Activated T-helper 1 cell treated with anti-CD3 and anti-CD28 coated beads, Interleukin-12 subunit alpha, Interleukin-12 subunit beta, Interleukin-2, Interleukin-4 antibody, amounts not matched to agents 30 ng/mL and 10 ng/mL and 1 ng/mL, durations not matched to agents 14 hours and 24 hours and 36 hours (primary cell): ENCODE measurements around the gene HCRT. TPM values are rescaled to one million over a fixed set of nuclear protein-coding genes. Genes with fewer than 3 reads are reported as not detected.

ENCODE experiments used
- DNase-seq: peaks from one replicate; pipeline ENCODE4 v3.0.0; 2021; ENCODE audit warnings: low spot score
- H3K27ac Mint-ChIP-seq: one replicate; pipeline ENCODE4 v1.8.0; 2021; ENCODE audit warnings: mild to moderate bottlenecking, mixed read lengths
- H3K27me3 Mint-ChIP-seq: one replicate; pipeline ENCODE4 v1.8.0; 2022; ENCODE audit warnings: mild to moderate bottlenecking, moderate library complexity, mixed read lengths; ENCODE audit not compliant: insufficient read depth
- H3K36me3 Mint-ChIP-seq: one replicate; pipeline ENCODE4 v1.8.0; 2021; ENCODE audit warnings: low read depth, mixed read lengths
- H3K4me1 Mint-ChIP-seq: one replicate; pipeline ENCODE4 v1.8.0; 2021; ENCODE audit warnings: low read depth, mixed read lengths
- H3K4me3 Mint-ChIP-seq: one replicate; pipeline ENCODE4 v1.8.0; 2021; ENCODE audit warnings: mild to moderate bottlenecking, moderate library complexity, mixed read lengths
- H3K9me3 Mint-ChIP-seq: one replicate; pipeline ENCODE4 v1.8.0; 2021; ENCODE audit warnings: mixed read lengths
- intact Hi-C: fragments of 100-400 bp; cut with micrococcal nuclease; formaldehyde crosslinking; loops from one replicate; pipeline ENCODE4 v1.15.1; 2024
- total RNA-seq: library from RNA; stranded (reverse); gene quantifications from 2 replicates; pipeline ENCODE4 v1.2.3, GENCODE V29; 2022

HCRT gene
- total RNA-seq, 1 donor from 2014 or later: not detected

DNA sequence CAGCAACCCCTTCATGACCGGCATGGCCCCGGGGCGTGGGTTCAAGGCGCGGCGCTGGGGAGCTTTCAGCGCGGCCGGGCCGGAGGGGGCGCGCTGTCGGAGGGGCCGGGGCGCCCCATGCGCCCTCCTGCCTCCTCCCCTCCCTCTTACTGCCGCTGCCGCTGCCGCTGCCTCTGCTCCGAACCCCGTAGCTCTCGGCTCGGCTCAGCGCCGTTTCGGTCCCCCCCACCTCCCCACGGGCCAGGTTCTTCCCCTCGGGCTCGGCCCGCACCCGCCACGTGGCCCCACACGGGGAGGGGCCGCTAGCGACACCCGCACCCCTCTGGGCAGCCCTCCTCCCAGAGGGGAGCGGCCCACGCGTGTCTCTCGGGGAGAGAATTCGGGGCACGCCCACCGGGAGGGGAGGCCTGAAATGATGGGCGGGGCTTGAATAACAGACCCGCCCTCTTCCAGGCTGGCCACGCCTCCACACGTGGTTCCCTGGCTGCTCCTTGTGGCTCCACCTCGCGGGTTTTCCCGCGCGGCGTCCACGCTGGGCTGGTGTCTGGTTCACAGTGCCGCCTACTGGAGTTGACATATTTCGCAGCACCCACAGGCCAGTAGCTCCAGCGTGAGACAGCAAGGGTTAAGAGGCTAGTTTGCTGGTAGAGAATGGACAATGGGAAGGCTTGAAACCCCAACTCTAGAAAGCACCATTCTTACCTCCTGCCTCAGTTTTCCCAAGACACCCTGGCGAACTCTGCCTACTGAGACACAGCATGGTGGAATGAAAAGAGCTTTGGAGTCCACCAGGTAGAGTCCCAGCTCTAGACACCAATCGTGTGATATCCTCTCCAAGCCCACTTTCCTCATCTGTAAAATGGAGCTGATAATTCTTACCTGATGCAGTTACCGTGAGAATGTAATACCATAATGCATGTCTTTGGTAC is 4.1 kb downstream of the HCRT start, which contains the start of gene KCNH4:
Gene KCNH4 (minus strand): TSS at position 221 of the 929 bp plus-strand sequence. CDS start 197 bp downstream, at position 24.
- Mint-ChIP-seq H3K4me3 (peak within 1 kb of the TSS; percentile 74), H3K27ac (peak within 1 kb of the TSS; percentile 58), H3K36me3 (peaks cover 5% of the 10 kb centered on the region), H3K9me3 (no peaks in the 10 kb centered on the region), H3K4me1 (peaks cover 53% of the 10 kb centered on the region), H3K27me3 (peaks cover 15% of the 10 kb centered on the region)
- intact Hi-C loops: loop anchor here (1.0 to 5.0 kb wide), 9 partner anchors 13 to 276 kb away; partner anchors contain the start of genes ATP6V0A1, DNAJC7, GHDC and KAT2A
- DNase-seq: peak; percentile 88

DNA sequence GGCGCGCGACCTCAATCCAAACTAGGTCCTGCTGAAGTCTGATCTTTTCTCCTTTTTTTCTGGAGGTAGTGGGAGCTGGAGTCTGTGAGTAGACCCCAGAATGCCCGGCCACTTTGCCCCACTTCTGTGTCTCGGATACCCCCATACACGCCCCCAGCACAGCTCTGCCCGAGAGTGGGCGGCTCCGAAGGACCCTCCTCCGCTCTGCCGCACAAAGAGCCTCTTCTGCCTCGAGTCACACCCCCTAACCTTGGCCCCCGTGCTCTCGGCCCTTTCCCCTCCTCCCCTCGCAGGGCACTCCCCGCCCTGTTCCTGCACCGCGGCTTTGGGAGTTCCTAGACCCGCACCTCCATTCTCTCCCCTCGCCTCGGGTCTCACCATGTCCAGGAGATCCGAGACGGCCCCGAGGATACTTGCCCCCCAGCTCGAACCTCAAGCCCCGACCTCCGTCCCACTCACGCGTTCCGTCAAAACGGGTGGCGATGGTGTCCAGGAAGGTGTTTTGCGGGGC is 4.8 kb downstream of the HCRT start:
- Mint-ChIP-seq H3K27ac (no peak overlapping the region), H3K9me3 (no peaks in the 10 kb centered on the region), H3K36me3 (peaks cover 5% of the 10 kb centered on the region), H3K27me3 (peaks cover 15% of the 10 kb centered on the region), H3K4me1 (peaks cover 53% of the 10 kb centered on the region), H3K4me3 (peak overlapping the region; percentile 51)
- DNase-seq: no peak
- intact Hi-C loops: loop anchor here (2.0 to 5.0 kb wide), 5 partner anchors 60 to 277 kb away; partner anchors contain the start of genes ATP6V0A1, DNAJC7 and KAT2A

DNA sequence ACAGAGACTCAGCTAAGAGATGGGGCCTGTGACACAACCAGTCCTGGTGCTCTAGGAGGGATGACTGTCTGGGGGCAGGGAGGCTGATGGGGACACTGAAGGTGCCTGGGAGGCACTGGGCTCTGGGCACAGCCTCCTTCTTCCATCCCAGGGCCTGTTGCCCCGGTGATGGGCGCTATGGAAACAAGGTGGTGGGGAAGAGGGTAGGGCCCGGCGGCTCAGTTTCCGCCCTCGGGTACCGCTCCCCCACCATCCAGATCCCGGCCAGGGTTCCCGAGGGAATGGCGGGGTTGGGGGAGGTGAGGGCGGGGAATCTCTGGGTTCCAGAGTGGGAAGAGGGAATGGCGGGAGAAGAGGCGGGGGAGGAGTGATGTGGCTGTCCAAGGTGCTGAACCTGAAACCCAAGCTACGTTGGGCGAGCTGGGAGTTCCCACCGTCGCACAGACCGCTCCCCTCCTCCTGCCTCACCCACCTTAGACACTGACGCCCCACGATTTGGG is 5.3 kb downstream of the HCRT start:
- H3K36me3 Mint-ChIP-seq: peaks cover 5% of the 10 kb centered on the region
- H3K27ac Mint-ChIP-seq: no peak overlapping the region
- H3K9me3 Mint-ChIP-seq: no peaks in the 10 kb centered on the region
- DNase-seq: no peak
- peaks cover 54% of the 10 kb centered on the region for H3K4me1 Mint-ChIP-seq
- intact Hi-C loops: loop anchor here (2.0 to 5.0 kb wide), 5 partner anchors 59 to 277 kb away; partner anchors contain the start of genes ATP6V0A1, DNAJC7 and KAT2A
- peak overlapping the region; percentile 51 for H3K4me3 Mint-ChIP-seq
- peaks cover 15% of the 10 kb centered on the region for H3K27me3 Mint-ChIP-seq

DNA sequence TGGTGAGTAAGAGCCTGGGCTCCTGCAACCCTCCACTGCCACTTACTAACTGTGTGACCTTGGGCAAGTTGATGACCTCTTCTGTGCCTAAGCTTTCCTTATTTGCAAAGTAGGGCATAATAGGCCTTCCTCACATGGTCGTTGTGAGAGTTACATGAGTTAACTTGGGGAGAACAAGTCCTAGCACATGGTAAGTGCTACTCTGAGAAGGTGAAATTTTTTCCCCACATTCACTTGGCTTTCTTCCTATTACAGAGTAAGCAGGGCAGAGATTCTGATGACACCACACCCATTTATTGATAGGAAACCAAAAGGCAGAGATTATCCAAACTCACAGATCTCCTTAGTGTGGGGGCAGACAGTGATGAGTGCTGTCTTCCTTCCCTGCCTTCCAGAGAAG is 5.9 kb downstream of the HCRT start:
- DNase-seq: no peak
- peaks cover 5% of the 10 kb centered on the region for H3K36me3 Mint-ChIP-seq
- no peak overlapping the region for H3K27ac Mint-ChIP-seq
- peak overlapping the region; percentile 51 for H3K4me3 Mint-ChIP-seq
- peaks cover 17% of the 10 kb centered on the region for H3K27me3 Mint-ChIP-seq
- no peaks in the 10 kb centered on the region for H3K9me3 Mint-ChIP-seq
- intact Hi-C loops: no loop called here
- peaks cover 54% of the 10 kb centered on the region for H3K4me1 Mint-ChIP-seq

DNA sequence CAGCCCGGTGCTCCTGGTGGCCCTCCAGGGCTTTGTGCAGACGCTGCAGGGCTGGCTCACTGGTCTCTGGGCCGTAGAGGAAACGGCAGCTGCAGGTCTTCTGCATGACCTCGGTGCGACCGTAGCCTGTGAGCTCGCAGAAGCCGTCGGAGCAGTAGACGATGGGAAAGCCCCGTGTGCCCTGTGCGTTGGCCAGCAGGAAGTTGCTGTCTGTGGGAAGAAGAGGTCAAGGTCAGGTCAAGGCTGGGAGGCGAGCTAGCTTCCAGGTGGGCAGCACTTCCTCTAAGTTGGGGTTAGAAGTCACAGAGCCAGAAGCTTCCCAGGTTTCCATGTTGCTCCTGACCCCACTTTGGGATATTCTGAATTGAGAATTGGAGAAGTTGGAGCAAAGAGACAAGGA is 6.4 kb downstream of the HCRT start:
- peaks cover 17% of the 10 kb centered on the region for H3K27me3 Mint-ChIP-seq
- peaks cover 55% of the 10 kb centered on the region for H3K4me1 Mint-ChIP-seq
- H3K9me3 Mint-ChIP-seq: no peaks in the 10 kb centered on the region
- peaks cover 5% of the 10 kb centered on the region for H3K36me3 Mint-ChIP-seq
- H3K4me3 Mint-ChIP-seq: peak overlapping the region; percentile 51
- no peak overlapping the region for H3K27ac Mint-ChIP-seq
- intact Hi-C loops: no loop called here
- DNase-seq: no peak

DNA sequence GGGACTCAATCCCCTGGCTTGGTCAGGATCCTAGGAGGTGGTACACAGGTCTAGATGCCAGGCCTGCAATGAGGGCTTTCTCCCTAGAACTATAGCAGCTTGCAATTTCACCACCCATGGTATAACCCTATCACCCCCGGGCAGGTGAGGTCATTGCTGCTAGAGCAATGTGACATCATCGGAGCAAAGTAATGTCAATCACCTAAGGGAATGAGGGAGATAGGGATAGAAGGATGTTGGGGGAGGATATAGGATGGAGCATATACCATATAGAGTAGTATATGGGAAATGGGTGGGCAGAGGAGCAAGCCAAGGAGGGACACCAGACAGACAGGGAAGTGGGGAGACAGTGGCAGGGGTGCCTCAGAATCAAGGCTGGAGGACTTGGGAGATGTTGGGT is 7.6 kb downstream of the HCRT start:
- H3K27me3 Mint-ChIP-seq: peaks cover 14% of the 10 kb centered on the region
- no peak overlapping the region for H3K27ac Mint-ChIP-seq
- H3K4me3 Mint-ChIP-seq: no peak overlapping the region
- no peaks in the 10 kb centered on the region for H3K9me3 Mint-ChIP-seq
- intact Hi-C loops: no loop called here
- H3K36me3 Mint-ChIP-seq: peaks cover 2% of the 10 kb centered on the region
- DNase-seq: no peak
- peaks cover 44% of the 10 kb centered on the region for H3K4me1 Mint-ChIP-seq

DNA sequence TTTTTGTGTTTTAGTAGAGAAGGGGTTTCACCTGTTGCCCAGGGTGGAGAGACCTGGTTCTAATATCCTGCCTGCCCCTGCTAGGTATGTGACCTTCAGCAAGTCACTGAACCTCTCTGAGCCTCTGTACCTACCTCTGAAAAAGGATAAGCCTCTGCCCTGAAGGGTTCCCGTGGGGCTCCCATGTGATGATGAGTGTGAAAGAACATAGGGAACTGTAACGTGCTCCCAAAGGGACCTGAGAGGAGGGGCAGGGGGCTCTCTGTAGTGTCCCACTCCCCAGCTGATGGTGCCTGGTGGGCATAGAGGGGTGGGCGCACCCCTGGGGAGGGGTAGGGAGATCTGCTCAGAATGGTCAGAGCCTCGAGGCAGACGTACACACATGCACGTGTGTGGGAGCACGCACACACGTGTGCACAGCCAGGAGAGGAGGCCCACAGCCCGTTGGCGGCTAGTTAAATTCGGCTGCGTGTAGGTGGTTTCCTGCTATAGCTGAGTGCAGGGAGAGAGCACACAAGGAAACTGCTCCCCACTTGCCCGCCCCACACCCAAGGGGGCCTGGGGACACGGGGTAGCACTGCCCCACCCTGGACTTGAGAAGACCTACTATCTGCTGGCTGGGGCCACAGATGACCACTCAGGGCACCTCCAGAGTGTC is 11.0 kb downstream of the HCRT start:
- no peaks in the 10 kb centered on the region for H3K9me3 Mint-ChIP-seq
- H3K27me3 Mint-ChIP-seq: peaks cover 10% of the 10 kb centered on the region
- intact Hi-C loops: no loop called here
- no peak overlapping the region for H3K27ac Mint-ChIP-seq
- H3K4me3 Mint-ChIP-seq: no peak overlapping the region
- H3K4me1 Mint-ChIP-seq: peaks cover 23% of the 10 kb centered on the region
- peaks cover 2% of the 10 kb centered on the region for H3K36me3 Mint-ChIP-seq
- DNase-seq: no peak

DNA sequence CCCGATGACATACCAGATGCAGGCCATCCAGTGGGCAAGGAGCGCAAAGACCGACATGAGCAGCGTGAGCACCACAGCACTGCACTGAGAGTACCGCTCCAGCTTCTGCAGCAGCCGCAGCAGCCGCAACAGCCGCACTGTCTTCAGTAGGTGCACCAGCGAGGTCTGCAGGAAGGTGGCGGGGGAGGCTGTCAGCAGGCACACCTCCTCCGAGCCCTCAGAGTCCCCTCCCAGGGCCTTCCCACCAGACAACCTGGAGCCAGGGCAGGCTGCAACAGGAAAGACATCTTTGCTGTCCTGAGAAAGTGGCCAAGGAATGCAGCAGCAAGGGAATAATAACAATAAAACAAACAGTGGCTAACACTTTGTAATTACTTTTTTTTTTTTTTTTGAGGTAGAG is 13.4 kb downstream of the HCRT start:
- H3K4me1 Mint-ChIP-seq: peaks cover 11% of the 10 kb centered on the region
- H3K9me3 Mint-ChIP-seq: no peaks in the 10 kb centered on the region
- intact Hi-C loops: no loop called here
- no peaks in the 10 kb centered on the region for H3K36me3 Mint-ChIP-seq
- no peak overlapping the region for H3K4me3 Mint-ChIP-seq
- H3K27me3 Mint-ChIP-seq: peaks cover 7% of the 10 kb centered on the region
- H3K27ac Mint-ChIP-seq: no peak overlapping the region
- DNase-seq: no peak

DNA sequence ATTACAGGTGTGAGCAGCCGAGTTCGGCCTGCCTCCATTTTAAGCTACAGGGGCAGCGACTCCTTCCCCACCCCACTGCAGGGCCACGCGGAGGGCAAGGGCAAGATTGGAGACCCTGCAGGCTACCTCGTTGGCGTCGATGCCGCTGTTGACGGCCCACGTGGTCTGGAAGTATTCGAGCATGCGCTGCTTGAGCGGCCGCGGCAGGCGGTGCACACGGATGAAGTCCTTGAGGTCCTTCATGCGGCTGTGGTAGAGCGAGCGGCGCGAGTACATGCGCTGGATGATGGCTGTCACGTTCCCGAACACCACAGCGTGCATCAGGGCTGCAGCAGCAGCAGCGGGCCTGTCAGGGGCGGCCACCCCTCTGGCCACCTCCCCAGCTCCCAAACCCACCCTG is 15.9 kb downstream of the HCRT start:
- H3K4me1 Mint-ChIP-seq: peaks cover 2% of the 10 kb centered on the region
- H3K36me3 Mint-ChIP-seq: no peaks in the 10 kb centered on the region
- H3K27ac Mint-ChIP-seq: no peak overlapping the region
- H3K27me3 Mint-ChIP-seq: peaks cover 6% of the 10 kb centered on the region
- intact Hi-C loops: no loop called here
- no peak overlapping the region for H3K4me3 Mint-ChIP-seq
- DNase-seq: no peak
- H3K9me3 Mint-ChIP-seq: no peaks in the 10 kb centered on the region

DNA sequence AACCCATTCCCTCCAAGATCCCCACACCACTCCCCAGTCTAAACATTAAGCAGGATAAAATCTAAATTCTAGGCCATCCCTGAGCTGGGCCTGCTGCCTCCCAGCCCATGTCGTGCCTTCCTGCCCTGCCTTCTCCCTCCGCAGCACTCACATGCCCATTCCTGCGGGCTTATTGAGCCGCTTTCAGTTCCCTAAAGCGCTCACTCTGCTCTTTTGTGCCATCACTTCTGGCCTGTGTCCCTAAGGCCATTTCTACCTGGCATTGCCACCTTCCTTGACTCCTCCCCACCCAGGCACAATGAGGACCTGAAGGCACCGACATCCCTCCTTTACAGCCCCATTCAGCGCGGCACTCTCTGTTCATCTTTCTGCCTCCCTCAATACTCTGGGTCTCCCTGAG is 17.4 kb downstream of the HCRT start:
- no peaks in the 10 kb centered on the region for H3K36me3 Mint-ChIP-seq
- no peak overlapping the region for H3K4me3 Mint-ChIP-seq
- intact Hi-C loops: no loop called here
- no peaks in the 10 kb centered on the region for H3K4me1 Mint-ChIP-seq
- H3K9me3 Mint-ChIP-seq: no peaks in the 10 kb centered on the region
- no peak for DNase-seq
- H3K27me3 Mint-ChIP-seq: peaks cover 7% of the 10 kb centered on the region
- H3K27ac Mint-ChIP-seq: no peak overlapping the region

DNA sequence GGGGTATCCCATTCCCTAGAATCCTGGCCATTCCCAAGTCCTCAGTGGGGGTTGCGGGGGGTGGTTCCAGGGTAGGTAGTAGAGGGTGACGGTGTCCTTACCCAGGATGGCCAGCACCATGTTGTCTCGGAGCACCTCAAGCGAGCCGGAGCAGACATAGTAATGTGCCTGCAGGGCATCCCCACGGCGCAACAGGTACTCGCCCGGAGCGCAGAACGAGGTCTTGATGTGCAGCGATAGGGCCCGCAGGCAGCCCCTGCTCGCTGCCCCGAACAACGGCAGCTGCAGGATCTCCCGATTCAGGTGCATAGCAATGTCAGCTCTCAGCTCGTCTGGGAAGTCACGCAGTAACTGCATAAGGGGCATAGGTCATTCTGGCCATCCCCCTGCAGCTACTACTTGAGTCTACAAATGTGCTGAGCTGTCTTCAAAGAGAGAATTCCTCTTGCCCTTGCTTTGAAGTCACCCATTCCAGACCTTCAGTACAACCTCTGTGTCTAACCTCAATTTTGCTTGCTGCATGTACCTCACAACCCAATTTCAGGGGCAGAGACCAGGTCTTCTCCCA is 19.0 kb downstream of the HCRT start:
- Mint-ChIP-seq H3K9me3 (no peaks in the 10 kb centered on the region), H3K36me3 (no peaks in the 10 kb centered on the region), H3K4me1 (no peaks in the 10 kb centered on the region), H3K27me3 (peaks cover 5% of the 10 kb centered on the region), H3K4me3 (no peak overlapping the region), H3K27ac (no peak overlapping the region)
- no peak for DNase-seq
- intact Hi-C loops: no loop called here

DNA sequence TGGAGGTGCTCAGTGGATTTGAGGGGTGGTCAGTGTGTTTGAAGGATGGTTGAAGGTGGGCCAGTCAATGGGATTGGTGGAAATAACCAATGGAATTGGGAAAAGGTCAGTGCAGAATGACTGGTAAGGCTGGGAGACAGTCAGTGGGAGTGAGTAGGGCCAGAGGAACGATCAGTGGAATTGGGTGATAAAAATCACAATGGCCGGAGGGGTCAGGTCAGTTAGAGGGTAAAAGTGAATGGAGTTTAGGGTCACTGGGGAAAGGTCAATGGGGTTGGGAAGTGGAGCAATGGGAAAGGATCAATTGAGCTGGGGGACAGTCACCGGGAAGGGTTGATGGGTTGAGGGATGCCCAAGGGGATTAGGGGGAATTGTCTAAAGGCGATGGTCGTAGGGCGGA is 19.5 kb downstream of the HCRT start:
- Mint-ChIP-seq H3K27ac (no peak overlapping the region), H3K4me3 (no peak overlapping the region), H3K4me1 (no peaks in the 10 kb centered on the region), H3K9me3 (no peaks in the 10 kb centered on the region), H3K36me3 (no peaks in the 10 kb centered on the region), H3K27me3 (peaks cover 3% of the 10 kb centered on the region)
- no peak for DNase-seq
- intact Hi-C loops: no loop called here
